ENCODE measurements around the gene COL24A1.

- TF ChIP-seq CTCF (IDR thresholded peaks at IDR 0.05; ENCODE audit: low read depth, low read length, poor library complexity, severe bottlenecking) (no peak), EZH2phosphoT487 (IDR thresholded peaks at IDR 0.05; ENCODE audit: borderline replicate concordance, low read length) (no peak)
These were observed 306.3 kb downstream of the COL24A1 start for GRCh38 chr1:85850238-85850637.

Data from DOHH2 (cell line).